HG03139 (cell line): ENCODE results near the gene CTNNA1.

Experiments
- ATAC-seq: cut with Tn5 transposase; IDR thresholded peaks from one replicate; pipeline ENCODE4 v1.9.1; 2021; ENCODE audit not compliant: unreplicated experiment

CTNNA1 gene

GRCh38 chr5:138961221-138961620 is 208.0 kb downstream of the CTNNA1 start:
- no peak for ATAC-seq

DNA sequence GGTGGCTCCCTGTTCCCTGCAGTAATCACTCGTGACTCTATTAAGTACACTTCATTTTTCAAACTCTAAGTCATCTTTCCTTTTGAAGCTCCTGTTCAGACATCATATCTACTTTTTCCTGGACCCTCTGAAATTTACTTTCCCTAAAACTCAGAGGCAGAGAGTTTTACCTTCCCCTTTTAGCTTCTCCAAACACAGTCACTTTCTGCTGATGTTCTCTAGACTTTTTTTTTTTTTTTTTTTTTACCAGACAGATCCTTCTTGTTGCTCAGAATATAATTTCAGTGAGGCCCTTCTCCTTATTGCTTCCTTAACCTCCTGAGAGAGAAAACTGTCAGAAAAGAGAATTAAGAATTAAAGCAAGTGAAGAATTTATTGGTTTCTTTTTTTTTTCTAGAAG is 208.5 kb downstream of the CTNNA1 start:
- ATAC-seq, result no peak

DNA sequence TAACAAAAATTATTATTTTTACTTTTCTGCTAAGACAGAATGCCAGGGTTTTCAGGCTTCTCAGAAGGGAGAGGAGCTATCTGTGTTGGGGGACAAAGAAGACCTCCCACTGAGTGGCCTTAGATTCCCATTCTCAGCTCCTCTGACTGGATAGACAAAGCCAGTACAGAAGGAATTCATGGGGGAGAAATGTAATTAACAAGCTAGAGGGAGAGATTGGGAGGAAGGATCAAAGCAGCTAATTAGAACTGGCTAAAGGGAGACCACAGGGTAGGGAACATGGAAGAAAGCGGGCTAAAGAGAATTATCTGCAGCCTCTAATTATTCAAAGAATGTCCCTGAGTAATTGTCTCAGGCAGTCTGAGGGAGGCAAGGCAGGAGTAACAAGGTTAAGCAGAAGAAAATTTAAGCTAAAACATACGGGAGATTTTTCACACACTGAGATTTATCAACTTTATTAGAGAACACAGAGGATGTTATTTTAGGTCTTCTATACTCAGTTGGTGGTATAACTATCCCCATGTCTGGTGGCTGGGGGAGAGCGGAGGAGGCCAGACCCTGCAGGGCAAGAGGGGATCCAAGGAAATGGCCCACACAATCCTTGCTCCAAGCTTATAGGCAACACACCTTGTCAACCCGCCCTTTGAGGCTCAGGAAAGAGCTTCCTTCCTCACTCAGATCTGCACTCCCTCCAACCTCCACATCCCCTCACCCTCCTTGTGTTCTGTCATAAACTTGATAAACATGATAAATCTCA is 209.6 kb downstream of the CTNNA1 start:
- ATAC-seq, result no peak

- no peak for ATAC-seq
Observed at GRCh38 chr5:138963763-138964371, 210.6 kb downstream of the CTNNA1 start.

- ATAC-seq, result no peak
Observed at GRCh38 chr5:138964647-138965201, 211.5 kb downstream of the CTNNA1 start.

DNA sequence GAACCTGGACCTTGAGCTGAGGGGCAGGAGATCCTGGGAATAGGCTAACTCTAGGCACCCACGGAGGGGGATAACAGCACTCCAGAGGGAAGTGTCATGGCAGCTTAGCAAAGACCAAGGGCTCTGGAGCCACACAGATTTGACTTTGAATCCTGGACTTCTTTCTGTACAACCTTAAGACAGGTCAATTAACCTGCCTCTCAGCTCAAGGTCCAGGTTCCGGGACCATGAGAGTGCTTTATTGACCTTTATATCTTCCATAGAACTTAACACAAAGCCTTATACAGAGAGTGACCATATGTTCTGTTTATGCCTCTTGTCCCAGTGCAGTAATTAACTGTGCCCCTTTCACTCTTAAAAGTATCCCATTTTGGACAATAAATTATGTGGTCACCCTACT is 212.4 kb downstream of the CTNNA1 start:
- no peak for ATAC-seq

GRCh38 chr5:138966236-138966985 is 213.2 kb downstream of the CTNNA1 start:
- no peak for ATAC-seq

DNA sequence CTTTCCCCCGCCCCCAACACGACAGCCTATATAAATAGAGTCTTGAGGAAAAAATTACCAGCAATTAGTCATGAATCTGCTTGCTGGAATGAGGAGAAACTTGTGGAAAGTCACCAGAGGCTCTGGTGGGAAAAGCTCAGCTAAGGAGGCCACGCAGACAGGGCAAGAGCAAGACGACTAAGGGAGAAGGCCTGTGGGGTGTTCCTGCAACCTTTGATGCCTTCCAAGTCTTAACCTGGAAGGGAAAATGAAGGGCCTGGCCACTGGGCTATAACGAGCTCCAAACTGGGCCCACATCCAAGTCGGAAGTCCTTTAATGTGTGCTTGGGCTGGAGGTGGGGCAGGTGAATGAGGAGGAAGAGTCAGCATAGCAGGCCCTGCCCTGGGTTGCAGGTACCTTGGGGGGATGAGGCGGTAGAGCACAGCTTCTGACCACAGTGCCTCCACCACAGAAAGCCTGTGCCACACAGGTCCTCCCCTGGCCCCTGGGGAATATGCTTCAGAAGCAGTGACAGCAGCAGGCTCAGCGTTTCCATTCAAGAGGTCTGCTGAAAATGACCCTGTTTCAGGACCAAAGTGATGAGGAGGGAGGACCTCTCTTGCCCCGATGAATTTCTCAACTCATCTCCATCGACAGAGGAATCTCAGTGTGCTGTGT is 214.7 kb downstream of the CTNNA1 start:
- ATAC-seq, result no peak

DNA sequence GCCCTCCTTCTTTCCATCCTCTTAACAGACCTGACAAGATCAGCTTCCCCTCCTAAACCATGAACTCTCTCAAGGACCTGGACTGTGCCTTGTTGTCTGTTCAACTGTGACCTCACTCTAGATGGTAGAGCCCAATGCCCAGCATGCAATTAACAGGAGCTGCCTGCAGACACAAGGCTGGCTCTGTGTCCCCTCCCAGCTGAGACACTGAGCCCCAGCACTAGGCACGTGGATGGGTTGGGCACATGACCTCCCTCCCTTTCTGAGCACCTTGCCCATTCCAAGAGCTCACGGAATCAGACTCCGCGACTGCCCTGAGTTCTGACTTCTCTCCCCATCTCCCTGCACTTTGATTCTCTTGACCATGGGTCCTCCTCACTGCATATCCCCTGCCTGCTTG is 215.4 kb downstream of the CTNNA1 start:
- no peak for ATAC-seq

- ATAC-seq, result no peak
Observed at GRCh38 chr5:138969323-138970002, 216.2 kb downstream of the CTNNA1 start.

DNA sequence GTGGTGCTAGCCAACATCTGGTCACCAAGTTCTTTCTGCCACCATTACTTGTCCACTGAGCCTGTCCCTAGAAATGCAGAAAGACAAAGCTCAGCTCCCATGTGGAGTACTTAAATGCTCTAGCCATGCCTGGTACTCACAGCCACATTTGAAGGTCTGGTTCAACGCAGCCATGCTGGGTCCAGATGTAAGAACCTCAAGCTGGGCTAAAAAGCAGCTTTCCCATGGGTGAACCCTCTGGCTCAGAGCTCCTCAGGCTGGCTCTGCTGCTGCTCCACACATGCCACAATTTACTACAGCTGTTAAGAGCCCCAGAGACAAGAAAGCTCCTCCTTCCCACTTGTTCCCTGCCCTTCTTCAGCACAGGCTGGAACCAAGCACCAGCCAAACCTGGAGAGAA is 219.0 kb downstream of the CTNNA1 start:
- ATAC-seq, result no peak

GRCh38 chr5:138972836-138973235 is 219.6 kb downstream of the CTNNA1 start:
- ATAC-seq, result no peak

GRCh38 chr5:138974227-138975063 is 221.2 kb downstream of the CTNNA1 start:
- no peak for ATAC-seq

- no peak for ATAC-seq
Observed at GRCh38 chr5:138975098-138975847, 222.0 kb downstream of the CTNNA1 start.

DNA sequence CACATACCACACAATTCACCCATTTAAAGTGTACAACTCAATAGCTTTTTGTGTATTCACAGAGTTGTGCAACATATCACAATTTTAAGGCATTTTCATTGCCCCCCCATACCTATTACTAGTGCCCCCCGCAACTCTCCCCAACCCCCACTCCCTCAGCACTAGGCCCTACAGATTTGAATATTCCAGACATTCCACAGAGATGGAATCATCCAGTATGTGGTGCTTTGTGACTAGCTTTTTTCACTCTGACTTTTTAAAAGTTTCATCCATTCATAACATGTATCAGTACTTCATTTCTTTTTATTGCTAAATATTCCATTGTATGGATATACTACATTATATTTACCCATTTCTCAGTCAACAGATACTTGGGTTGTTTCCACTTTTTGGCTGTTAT is 224.9 kb downstream of the CTNNA1 start:
- ATAC-seq, result no peak

GRCh38 chr5:138978581-138978980 is 225.4 kb downstream of the CTNNA1 start:
- no peak for ATAC-seq

- no peak for ATAC-seq
Observed at GRCh38 chr5:138979684-138980280, 226.6 kb downstream of the CTNNA1 start.

DNA sequence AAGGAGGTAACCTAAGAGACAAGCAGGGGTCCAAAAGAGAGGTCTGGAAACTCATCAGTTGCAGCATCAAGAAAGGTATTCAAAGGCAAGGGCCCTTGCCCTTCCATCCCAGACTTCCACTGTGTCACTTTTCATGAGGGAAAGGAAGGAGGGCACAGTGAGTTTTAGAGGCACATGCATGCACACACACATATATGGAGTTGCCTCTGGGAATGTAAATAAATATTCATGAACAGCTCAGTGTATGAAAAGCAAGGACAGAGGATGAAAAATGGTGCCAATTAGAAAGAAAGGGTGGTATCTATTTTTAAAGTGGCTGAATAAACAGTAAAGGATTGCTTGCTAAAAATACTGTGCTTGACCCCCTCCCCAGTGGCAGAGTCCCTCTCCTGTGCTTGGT is 227.2 kb downstream of the CTNNA1 start:
- no peak for ATAC-seq

GRCh38 chr5:138981131-138981530 is 227.9 kb downstream of the CTNNA1 start:
- ATAC-seq, result no peak
